SW480 (cell line): ENCODE measurements around the gene LRP8.

Experiments used
- DNase-seq: peaks from one replicate; pipeline ENCODE4 v3.0.0-alpha.2; 2016; ENCODE audit warnings: low spot score

LRP8 gene

GRCh38 chr1:53258216-53258615 is 69.7 kb downstream of the LRP8 start:
- no peak for DNase-seq

- DNase-seq = no peak
These were observed 70.3 kb downstream of the LRP8 start for GRCh38 chr1:53257454-53258081.

- DNase-seq = no peak
These were observed 71.1 kb downstream of the LRP8 start for GRCh38 chr1:53256511-53257453.

GRCh38 chr1:53255031-53255430 is 72.8 kb downstream of the LRP8 start:
- no peak for DNase-seq

GRCh38 chr1:53254011-53254640 is 73.7 kb downstream of the LRP8 start:
- DNase-seq = no peak

GRCh38 chr1:53250325-53250724 is 77.5 kb downstream of the LRP8 start:
- DNase-seq = no peak

- DNase-seq = no peak
These were observed 78.2 kb downstream of the LRP8 start for GRCh38 chr1:53249706-53250105.

- no peak for DNase-seq
These were observed 81.4 kb downstream of the LRP8 start for GRCh38 chr1:53246261-53247134.

GRCh38 chr1:53244141-53244540 is 83.7 kb downstream of the LRP8 start:
- no peak for DNase-seq

GRCh38 chr1:53242381-53242780 is 85.5 kb downstream of the LRP8 start:
- no peak for DNase-seq

- no peak for DNase-seq
These were observed 86.0 kb downstream of the LRP8 start for GRCh38 chr1:53241828-53242227.

GRCh38 chr1:53238197-53239155 is 89.4 kb downstream of the LRP8 start, which contains the start of gene MAGOH:
MAGOH (minus strand) TSS chr1:53238518; CDS start chr1:53238448, 70 bp downstream.
- DNase-seq = peak; percentile 95

GRCh38 chr1:53237638-53238037 is 90.2 kb downstream of the LRP8 start:
- DNase-seq = peak; percentile 14

GRCh38 chr1:53220962-53221286 is 106.9 kb downstream of the LRP8 start:
- DNase-seq = no peak

- DNase-seq = peak; percentile 94
These were observed 107.5 kb downstream of the LRP8 start, which contains the start of gene CZIB for GRCh38 chr1:53220171-53220961. CZIB (minus strand) TSS chr1:53220634; CDS start chr1:53220575, 59 bp downstream.

GRCh38 chr1:53219711-53220110 is 108.2 kb downstream of the LRP8 start:
- no peak for DNase-seq

GRCh38 chr1:53218201-53218600 is 109.7 kb downstream of the LRP8 start:
- no peak for DNase-seq

GRCh38 chr1:53214376-53214940 is 113.4 kb downstream of the LRP8 start:
- DNase-seq = no peak

- no peak for DNase-seq
These were observed 116.9 kb downstream of the LRP8 start for GRCh38 chr1:53210954-53211353.
